ENCODE data around the gene SMAD7. TPM values are rescaled to one million over a fixed set of nuclear protein-coding genes. Genes with fewer than 3 reads are reported as not detected.

SMAD7 gene
- total and polyA plus RNA-seq, 10 of the 15 experiments (the other 5 are each of a cell fraction or from before 2014, with no cell fraction given): 1.3 to 22.5 (median 8.0) TPM

DNA sequence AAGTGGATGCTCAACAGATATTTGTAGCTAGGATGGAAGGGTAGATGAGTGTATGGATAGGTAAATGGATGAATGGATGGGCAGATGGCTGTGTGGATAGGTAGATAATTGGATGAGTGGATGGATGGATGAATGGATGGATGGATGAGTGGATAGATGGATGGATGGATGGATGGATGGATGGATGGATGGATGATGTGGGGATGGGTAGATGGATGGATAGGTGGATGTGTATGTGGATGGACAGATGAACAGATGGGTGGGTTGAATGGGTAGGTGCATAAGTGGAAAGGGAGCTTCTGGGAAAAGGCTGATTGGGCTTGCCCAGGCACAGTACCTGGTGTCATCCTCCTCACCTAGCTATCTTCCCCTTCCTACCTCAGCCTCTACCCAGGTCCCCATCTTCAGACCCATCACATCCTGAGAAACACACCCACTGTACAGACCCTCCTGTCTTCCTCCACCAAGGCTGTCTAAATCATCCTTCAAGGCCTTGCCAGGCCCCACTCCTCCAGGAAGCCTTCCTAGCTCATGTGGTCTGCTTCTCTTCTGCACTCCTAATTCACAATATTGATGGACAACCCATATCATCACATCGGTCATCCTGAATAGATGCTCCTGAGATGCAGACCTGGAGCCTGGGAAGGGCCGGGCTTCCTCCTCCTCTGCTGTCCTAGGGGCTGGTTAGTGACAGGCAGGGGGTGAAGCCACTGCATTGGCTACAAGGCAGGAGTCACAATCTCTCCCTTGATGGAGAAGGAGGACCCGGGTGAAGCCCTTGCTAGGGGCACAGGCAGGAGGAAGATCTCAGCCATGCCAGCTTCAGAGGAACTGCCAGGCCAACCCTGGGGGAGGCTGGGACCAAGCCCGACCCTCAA, 49.4 kb downstream of the SMAD7 start:
- Histone ChIP-seq H3K4me1 (ENCODE audit: control insufficient read depth, insufficient read depth, low read length) (peaks cover 12% of the 10 kb centered on the region), H3K4me2 (ENCODE audit: control insufficient read depth, insufficient read depth) (no peak overlapping the region), H3K27ac (ENCODE audit: control insufficient read depth, insufficient read depth) (no peak overlapping the region), H3K9ac (ENCODE audit: control insufficient read depth, insufficient read depth, low read length) (no peak overlapping the region), H3K9me3 (replicated peaks; ENCODE audit: control insufficient read depth, insufficient read depth, low read length) (peaks cover 3% of the 10 kb centered on the region), H2AFZ (ENCODE audit: control insufficient read depth, low read depth, low read length) (no peak overlapping the region), H3K36me3 (ENCODE audit: control insufficient read depth in 2 of 2, insufficient read depth in 2 of 2, low read length in 1 of 2) (no peaks in the 10 kb centered on the region), H4K20me1 (ENCODE audit: control insufficient read depth, insufficient read depth) (no peaks in the 10 kb centered on the region), H3K79me2 (ENCODE audit: control insufficient read depth, insufficient read depth, low read length) (no peaks in the 10 kb centered on the region), H3K4me3 (no peak overlapping the region), H3K27me3 (replicated peaks in 1 of 2; ENCODE audit: control insufficient read depth in 2 of 2, insufficient read depth in 2 of 2, low read length in 1 of 2) (no peaks in the 10 kb centered on the region)
- POLR2A ChIA-PET: no interaction called here
- no TSS peak for BruUV-seq (replicated peaks)
- no peak for ATAC-seq
- SMC1A ChIA-PET (ENCODE audit: uncharacterized antibody, unreplicated experiment): interaction anchor here (1.2 kb wide), 1 partner anchor 16 kb away, joined by 3 read pairs; no protein-coding TSS in a partner anchor
- in situ Hi-C loops (cut with MboI) (no loop called here), intact Hi-C loops (cut with micrococcal nuclease; ENCODE audit: unreplicated experiment) (no loop called here)
- no peak for DNase-seq (ENCODE audit: low read depth, low spot score)
- TF ChIP-seq, protein P1, sequence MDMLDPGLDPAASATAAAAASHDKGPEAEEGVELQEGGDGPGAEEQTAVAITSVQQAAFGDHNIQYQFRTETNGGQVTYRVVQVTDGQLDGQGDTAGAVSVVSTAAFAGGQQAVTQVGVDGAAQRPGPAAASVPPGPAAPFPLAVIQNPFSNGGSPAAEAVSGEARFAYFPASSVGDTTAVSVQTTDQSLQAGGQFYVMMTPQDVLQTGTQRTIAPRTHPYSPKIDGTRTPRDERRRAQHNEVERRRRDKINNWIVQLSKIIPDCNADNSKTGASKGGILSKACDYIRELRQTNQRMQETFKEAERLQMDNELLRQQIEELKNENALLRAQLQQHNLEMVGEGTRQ (IDR thresholded peaks at IDR 0.05; ENCODE audit: borderline replicate concordance, low read depth, low read length): no peak
- TF ChIP-seq HDGF (IDR thresholded peaks at IDR 0.05): 0 out of 2 replicates have a peak, but pooled peaks have one; percentile 36
- RAD21 ChIA-PET (ENCODE audit: unreplicated experiment): no interaction called here
- WGBS (ENCODE audit: insufficient coverage, insufficient replicate concordance, low lambda C conversion rate, missing lambda C conversion rate): 55% methylated on average over 4 of the region's 4 CpGs
- FAIRE-seq: no peak
- CTCF ChIA-PET: no interaction called here

DNA sequence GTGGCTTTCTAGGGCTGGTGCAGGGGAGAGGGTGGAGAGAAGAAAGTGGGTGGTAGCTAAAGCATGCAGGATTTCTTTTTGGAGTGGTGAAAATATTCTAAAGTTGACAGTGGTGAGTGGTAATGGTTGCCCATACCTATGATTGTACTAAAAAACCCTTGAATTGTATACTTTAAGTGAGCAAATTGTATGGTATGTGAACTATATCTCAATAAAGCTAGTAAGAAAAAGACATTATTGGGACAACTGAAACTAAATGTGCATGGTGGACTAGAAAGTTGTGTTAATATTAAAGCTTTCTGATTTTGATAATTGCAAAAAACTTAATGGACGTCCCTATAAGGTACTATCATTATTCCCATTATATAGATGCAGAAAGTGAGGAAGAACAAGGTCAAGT, 50.3 kb downstream of the SMAD7 start:
- POLR2A ChIA-PET: no interaction called here

More for the DNA sequence above, 50.3 kb downstream of the SMAD7 start:
- H3K27ac ChIP-seq (ENCODE audit: control insufficient read depth, insufficient read depth): no peak overlapping the region
- ATAC-seq (no peak), DNase-seq (ENCODE audit: low read depth, low spot score) (no peak), FAIRE-seq (no peak)
- H3K27me3 ChIP-seq (replicated peaks in 1 of 2; ENCODE audit: control insufficient read depth in 2 of 2, insufficient read depth in 2 of 2, low read length in 1 of 2): no peaks in the 10 kb centered on the region
- RAD21 ChIA-PET (ENCODE audit: unreplicated experiment): no interaction called here
- intact Hi-C loops (cut with micrococcal nuclease; ENCODE audit: unreplicated experiment) (no loop called here), in situ Hi-C loops (cut with MboI) (no loop called here)
- SMC1A ChIA-PET (ENCODE audit: uncharacterized antibody, unreplicated experiment): interaction anchor here (1.2 kb wide), 1 partner anchor 17 kb away, joined by 3 read pairs; no protein-coding TSS in a partner anchor
- H4K20me1 ChIP-seq (ENCODE audit: control insufficient read depth, insufficient read depth): no peaks in the 10 kb centered on the region
- H3K4me2 ChIP-seq (ENCODE audit: control insufficient read depth, insufficient read depth): no peak overlapping the region
- H3K4me1 ChIP-seq (ENCODE audit: control insufficient read depth, insufficient read depth, low read length): peaks cover 13% of the 10 kb centered on the region
- BruUV-seq (replicated peaks): no TSS peak
- no peak overlapping the region for H2AFZ ChIP-seq (ENCODE audit: control insufficient read depth, low read depth, low read length)
- no peaks in the 10 kb centered on the region for H3K36me3 ChIP-seq (ENCODE audit: control insufficient read depth in 2 of 2, insufficient read depth in 2 of 2, low read length in 1 of 2)
- no peak for TF ChIP-seq ATF7 (IDR thresholded peaks at IDR 0.05; ENCODE audit: low read depth)
- TF ChIP-seq DPF2 (IDR thresholded peaks at IDR 0.05): no peak
- no peak for TF ChIP-seq ZSCAN29 (IDR thresholded peaks at IDR 0.05)
- no peak for TF ChIP-seq CHD1 (IDR thresholded peaks at IDR 0.05; ENCODE audit: low read depth, low read length)
- no peak for TF ChIP-seq FOXK2 (IDR thresholded peaks at IDR 0.05)
- no peak for TF ChIP-seq SREBF1 (IDR thresholded peaks at IDR 0.05; ENCODE audit: low read length)
- TF ChIP-seq STAT1 (conservative IDR thresholded peaks at IDR 0.05): no peak
- TF ChIP-seq SP1 (IDR thresholded peaks at IDR 0.05; ENCODE audit: low read depth, low read length): no peak
- TF ChIP-seq NR2F1 (conservative IDR thresholded peaks at IDR 0.05): no peak
- TF ChIP-seq TCF7 (IDR thresholded peaks at IDR 0.05; ENCODE audit: borderline replicate concordance): no peak
- no peak for TF ChIP-seq NFYB (IDR thresholded peaks at IDR 0.05; ENCODE audit: insufficient read depth, low read depth, low read length)
- TF ChIP-seq NFYA (IDR thresholded peaks at IDR 0.05; ENCODE audit: borderline replicate concordance, low read depth, low read length): no peak
- no peak for TF ChIP-seq CBX5 (IDR thresholded peaks at IDR 0.05; ENCODE audit: low read depth)
- TF ChIP-seq ZNF217 (IDR thresholded peaks at IDR 0.05): no peak
- H3K9me3 ChIP-seq (replicated peaks; ENCODE audit: control insufficient read depth, insufficient read depth, low read length): peaks cover 3% of the 10 kb centered on the region
- H3K9ac ChIP-seq (ENCODE audit: control insufficient read depth, insufficient read depth, low read length): no peak overlapping the region
- H3K4me3 ChIP-seq: no peak overlapping the region
- H3K79me2 ChIP-seq (ENCODE audit: control insufficient read depth, insufficient read depth, low read length): no peaks in the 10 kb centered on the region
- CTCF ChIA-PET: interaction anchor here (0.7 kb wide), 1 partner anchor 188 kb away, joined by 3 read pairs; no protein-coding TSS in a partner anchor
- whole genome bisulfite sequencing (ENCODE audit: insufficient coverage, insufficient replicate concordance, low lambda C conversion rate, missing lambda C conversion rate): 40% methylated on average over 1 of the region's 1 CpG
